Endodermal cell (in vitro differentiated cells): ENCODE data around the gene ANKH. TPM values are rescaled to one million over a fixed set of nuclear protein-coding genes. Genes with fewer than 3 reads are reported as not detected.
"Not testable (repeated sequence)": the region's sequence is repeated elsewhere in the genome, so short reads cannot be mapped to it uniquely, and the experiment has no call there.

Experiments used
- DNase-seq: peaks from one replicate; pipeline ENCODE4 v3.0.0-alpha.2; 2017
- H3K27ac ChIP-seq: 2 replicates; pipeline ENCODE4 v1.5.1; 2013; ENCODE audit warnings: mild to moderate bottlenecking, low read depth, low read length, moderate library complexity
- H3K27me3 ChIP-seq: 2 replicates; pipeline ENCODE4 v1.6.1; 2013; ENCODE audit warnings: mild to moderate bottlenecking, low read length, moderate library complexity; ENCODE audit not compliant: insufficient read depth, control insufficient read depth, poor library complexity, severe bottlenecking
- H3K36me3 ChIP-seq: 2 replicates; pipeline ENCODE4 v1.7.0; 2013; ENCODE audit warnings: mild to moderate bottlenecking, low read length, moderate library complexity; ENCODE audit not compliant: control insufficient read depth, insufficient read depth
- H3K4me1 ChIP-seq: one replicate; pipeline ENCODE4 v1.7.0; 2013; ENCODE audit warnings: low read length; ENCODE audit not compliant: control insufficient read depth, insufficient read depth
- H3K4me3 ChIP-seq: 2 replicates; pipeline ENCODE4 v1.5.1; 2013; ENCODE audit warnings: mild to moderate bottlenecking, low read length, moderate library complexity
- H3K9ac ChIP-seq: 2 replicates; pipeline ENCODE4 v1.6.1; 2013; ENCODE audit warnings: mild to moderate bottlenecking, low read length, moderate library complexity; ENCODE audit not compliant: poor library complexity, severe bottlenecking; ENCODE audit errors: extremely low read depth
- H3K9me3 ChIP-seq: 2 replicates; pipeline ENCODE4 v1.6.1; 2013; ENCODE audit warnings: mild to moderate bottlenecking, low read length, moderate library complexity; ENCODE audit not compliant: control insufficient read depth
- H3K27ac Mint-ChIP-seq: 2 replicates; pipeline ENCODE4 v1.8.0; 2020; ENCODE audit warnings: mixed read lengths
- H3K27me3 Mint-ChIP-seq: 2 replicates; pipeline ENCODE4 v1.8.0; 2021; ENCODE audit warnings: mild to moderate bottlenecking, mixed read lengths; ENCODE audit not compliant: insufficient read depth
- H3K36me3 Mint-ChIP-seq: 2 replicates; pipeline ENCODE4 v1.8.0; 2020; ENCODE audit warnings: low read depth, mixed read lengths
- H3K4me1 Mint-ChIP-seq: 2 replicates; pipeline ENCODE4 v1.8.0; 2020; ENCODE audit warnings: mixed read lengths
- H3K4me3 Mint-ChIP-seq: 2 replicates; pipeline ENCODE4 v1.8.0; 2020; ENCODE audit warnings: mild to moderate bottlenecking, moderate library complexity, mixed read lengths
- H3K9me3 Mint-ChIP-seq: 2 replicates; pipeline ENCODE4 v1.8.0; 2020; ENCODE audit warnings: mild to moderate bottlenecking, mixed read lengths
- WGBS, 2 experiments: methylation state at CpG; one replicate each; pipeline versions ENCODE4 v1.1.5 to v1.1.7; 2013; ENCODE audit warnings: missing lambda C conversion rate in 2 of 2, mixed read lengths in 1 of 2; ENCODE audit not compliant: insufficient coverage in 1 of 2, insufficient read length in 1 of 2; 5-methylcytosine and 5-hydroxymethylcytosine counted together
- total RNA-seq, 2 donors: library from RNA; stranded (reverse); fragmentation: NEBNext Ultra II Directional in 1 of 2; extraction: Animal tissue kit (Norgen Biotek cat#: 25700) in 1 of 2; gene quantifications; 2 replicates in 1 of 2; 3 replicates in 1 of 2; pipeline ENCODE4 v1.2.1, GENCODE V29; 2021
- TF ChIP-seq, protein P1 (sequence below): fragments of 200-600 bp; sonication (generic); conservative IDR thresholded peaks from 2 replicates; pipeline ENCODE4 v1.5.0; 2021; ENCODE audit warnings: antibody characterized with exemption, mild to moderate bottlenecking

The ANKH gene
- total RNA-seq, 2 donors from 2014 or later = 26.5 to 43.4 TPM

DNA sequence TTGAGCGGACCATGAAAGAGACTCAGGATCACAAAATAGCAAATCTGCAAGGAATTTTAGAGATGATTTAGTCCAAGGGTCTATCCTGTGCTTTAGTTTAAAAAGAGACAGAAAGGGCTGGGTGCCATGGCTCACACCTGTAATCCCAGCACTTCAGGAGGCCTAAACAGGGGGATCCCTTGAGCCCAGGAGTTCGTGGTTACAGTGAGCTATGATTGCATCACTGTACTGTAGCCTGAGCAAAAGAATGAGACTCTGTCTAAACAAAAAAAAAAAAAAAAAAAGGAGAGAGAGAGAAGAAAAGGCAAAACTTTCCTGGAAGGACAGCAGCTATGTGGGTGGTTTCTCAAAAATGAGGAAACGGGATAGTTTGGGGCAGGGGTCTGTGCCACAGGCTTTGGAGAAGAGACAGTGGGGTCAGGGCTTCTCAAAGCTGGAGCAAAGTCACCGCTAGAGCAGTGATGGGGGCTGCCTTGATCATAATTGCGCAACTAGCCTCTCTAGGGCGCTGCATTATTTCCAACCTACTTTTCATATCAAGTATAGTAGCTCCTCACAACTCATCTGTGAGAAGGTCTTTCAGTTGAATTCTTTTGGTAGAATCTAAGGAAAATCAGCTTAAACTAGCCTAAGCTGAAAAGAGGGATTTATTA is 8.5 kb upstream of the ANKH start:
- Mint-ChIP-seq H3K36me3 (no peaks in the 10 kb centered on the region), H3K27ac (no peak overlapping the region), H3K4me1 (no peaks in the 10 kb centered on the region), H3K9me3 (peaks cover 3% of the 10 kb centered on the region), H3K27me3 (peaks cover 2% of the 10 kb centered on the region), H3K4me3 (no peak overlapping the region)
- Histone ChIP-seq H3K27ac (no peak overlapping the region), H3K4me3 (no peak overlapping the region), H3K27me3 (no peaks in the 10 kb centered on the region), H3K4me1 (no peaks in the 10 kb centered on the region), H3K36me3 (no peaks in the 10 kb centered on the region), H3K9ac (no peak overlapping the region), H3K9me3 (no peaks in the 10 kb centered on the region)
- TF ChIP-seq, protein P1, sequence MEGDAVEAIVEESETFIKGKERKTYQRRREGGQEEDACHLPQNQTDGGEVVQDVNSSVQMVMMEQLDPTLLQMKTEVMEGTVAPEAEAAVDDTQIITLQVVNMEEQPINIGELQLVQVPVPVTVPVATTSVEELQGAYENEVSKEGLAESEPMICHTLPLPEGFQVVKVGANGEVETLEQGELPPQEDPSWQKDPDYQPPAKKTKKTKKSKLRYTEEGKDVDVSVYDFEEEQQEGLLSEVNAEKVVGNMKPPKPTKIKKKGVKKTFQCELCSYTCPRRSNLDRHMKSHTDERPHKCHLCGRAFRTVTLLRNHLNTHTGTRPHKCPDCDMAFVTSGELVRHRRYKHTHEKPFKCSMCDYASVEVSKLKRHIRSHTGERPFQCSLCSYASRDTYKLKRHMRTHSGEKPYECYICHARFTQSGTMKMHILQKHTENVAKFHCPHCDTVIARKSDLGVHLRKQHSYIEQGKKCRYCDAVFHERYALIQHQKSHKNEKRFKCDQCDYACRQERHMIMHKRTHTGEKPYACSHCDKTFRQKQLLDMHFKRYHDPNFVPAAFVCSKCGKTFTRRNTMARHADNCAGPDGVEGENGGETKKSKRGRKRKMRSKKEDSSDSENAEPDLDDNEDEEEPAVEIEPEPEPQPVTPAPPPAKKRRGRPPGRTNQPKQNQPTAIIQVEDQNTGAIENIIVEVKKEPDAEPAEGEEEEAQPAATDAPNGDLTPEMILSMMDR = no peak
- WGBS, 2 experiments = 91 to 100% methylated on average over 2 to 6 of the region's 6 CpGs
- DNase-seq = no peak

DNA sequence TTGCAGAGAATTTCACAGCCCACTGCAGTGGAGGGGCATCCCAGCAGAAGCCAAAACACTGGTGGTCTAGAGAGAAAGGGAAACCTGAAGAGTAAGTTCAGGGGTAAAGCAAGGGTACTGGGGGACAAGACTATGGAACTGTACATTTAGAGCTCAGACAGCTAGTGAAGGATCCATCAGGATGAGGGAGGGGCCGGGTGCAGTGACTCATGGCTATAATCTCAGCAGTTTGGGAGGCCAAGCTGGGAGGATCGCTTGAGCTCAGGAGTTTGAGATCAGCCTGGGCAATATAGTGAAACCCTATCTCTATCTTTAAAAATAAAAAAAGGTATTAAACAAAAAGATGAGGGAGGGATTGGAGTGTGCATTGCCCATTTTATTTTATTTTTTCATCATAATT is 7.8 kb upstream of the ANKH start:
- Histone ChIP-seq H3K4me1 (no peaks in the 10 kb centered on the region), H3K27ac (no peak overlapping the region), H3K9ac (no peak overlapping the region), H3K27me3 (no peaks in the 10 kb centered on the region), H3K4me3 (no peak overlapping the region), H3K9me3 (no peaks in the 10 kb centered on the region), H3K36me3 (no peaks in the 10 kb centered on the region)
- 67 to 93% methylated on average over 1 to 2 of the region's 2 CpGs for WGBS, 2 experiments
- H3K4me1 Mint-ChIP-seq = no peaks in the 10 kb centered on the region
- H3K36me3 Mint-ChIP-seq = no peaks in the 10 kb centered on the region
- H3K27ac Mint-ChIP-seq = no peak overlapping the region
- peaks cover 3% of the 10 kb centered on the region for H3K27me3 Mint-ChIP-seq
- no peak for DNase-seq
- TF ChIP-seq, protein P1 = no peak
- H3K9me3 Mint-ChIP-seq = peaks cover 3% of the 10 kb centered on the region
- H3K4me3 Mint-ChIP-seq = no peak overlapping the region

DNA sequence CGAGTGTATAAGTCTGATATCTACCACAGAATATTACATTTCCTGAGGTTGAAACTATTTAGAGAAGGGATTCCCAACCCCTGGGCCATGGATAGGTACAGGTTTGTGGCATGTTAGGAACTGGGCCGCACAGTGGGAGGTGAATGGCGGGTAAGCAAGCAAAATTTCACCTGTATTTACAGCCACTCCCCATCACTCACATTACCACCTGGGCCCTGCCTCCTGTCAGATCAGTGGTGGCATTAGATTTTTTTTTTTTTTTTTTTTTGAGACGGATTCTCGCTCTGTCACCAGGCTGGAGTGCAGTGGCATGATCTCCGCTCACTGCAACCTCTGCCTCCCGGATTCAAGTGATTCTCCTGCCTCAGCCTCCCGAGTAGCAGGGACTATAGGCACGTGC is 6.6 kb upstream of the ANKH start:
- H3K4me1 Mint-ChIP-seq, H3K27me3 Mint-ChIP-seq, H3K36me3 Mint-ChIP-seq, H3K36me3 ChIP-seq, H3K27ac Mint-ChIP-seq, H3K4me1 ChIP-seq, H3K4me3 ChIP-seq, H3K9me3 ChIP-seq, DNase-seq, H3K27ac ChIP-seq, H3K27me3 ChIP-seq, H3K4me3 Mint-ChIP-seq, H3K9ac ChIP-seq, H3K9me3 Mint-ChIP-seq: not testable (repeated sequence)
- WGBS, 2 experiments = 83 to 93% methylated on average over 3 to 9 of the region's 9 CpGs

DNA sequence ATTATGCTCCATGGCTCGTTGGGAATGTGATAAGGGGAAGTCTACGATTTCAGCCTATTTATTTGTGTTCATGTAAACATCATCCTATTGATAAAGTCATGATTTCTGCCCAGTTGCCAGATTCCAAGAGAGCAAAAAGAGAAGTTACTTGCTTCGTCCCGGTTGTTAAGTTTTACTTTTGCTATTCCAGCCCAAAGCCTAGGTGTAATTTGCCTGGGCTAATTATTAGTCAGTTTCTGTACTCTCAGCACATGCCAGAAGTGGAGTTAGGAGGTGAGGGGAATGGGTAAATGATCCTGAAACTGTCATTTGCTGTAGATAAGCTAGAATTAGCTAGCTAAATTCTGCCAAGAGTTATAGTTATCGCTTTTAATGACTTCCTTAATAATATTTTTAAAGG is 4.5 kb upstream of the ANKH start:
- Mint-ChIP-seq H3K4me3 (no peak overlapping the region), H3K27me3 (peaks cover 8% of the 10 kb centered on the region), H3K4me1 (peaks cover 2% of the 10 kb centered on the region), H3K9me3 (peaks cover 3% of the 10 kb centered on the region), H3K36me3 (no peaks in the 10 kb centered on the region), H3K27ac (no peak overlapping the region)
- TF ChIP-seq, protein P1 = no peak
- Histone ChIP-seq H3K36me3 (no peaks in the 10 kb centered on the region), H3K27me3 (no peaks in the 10 kb centered on the region), H3K9ac (no peak overlapping the region), H3K4me1 (no peaks in the 10 kb centered on the region), H3K9me3 (no peaks in the 10 kb centered on the region), H3K27ac (no peak overlapping the region), H3K4me3 (no peak overlapping the region)
- DNase-seq = no peak
- 86 to 97% methylated on average over 4 to 5 of the region's 5 CpGs for WGBS, 2 experiments
